Fibroblast of mammary gland (primary cell): ENCODE results near the gene SLC5A10.
"Not testable (repeated sequence)": the region's sequence is repeated elsewhere in the genome, so short reads cannot be mapped to it uniquely, and the experiment has no call there.

Experiments used
- DNase-seq: peaks from one replicate; pipeline ENCODE4 v3.0.0-alpha.2; 2010; ENCODE audit warnings: low read depth
- H3K4me3 ChIP-seq: 2 replicates; pipeline ENCODE4 v1.5.1; 2011; ENCODE audit warnings: low read depth, mild to moderate bottlenecking, low read length, moderate library complexity; ENCODE audit not compliant: control insufficient read depth
- CTCF ChIP-seq: conservative IDR thresholded peaks from 2 replicates; pipeline ENCODE4 v1.5.1; 2011; ENCODE audit warnings: low read depth, low read length, inconsistent platforms; ENCODE audit not compliant: control insufficient read depth, insufficient read depth

Gene SLC5A10

GRCh38 chr17:19022128-19022527, 70.2 kb downstream of the SLC5A10 start:
- no peak for TF ChIP-seq CTCF
- DNase-seq: no peak
- no peak overlapping the region for H3K4me3 ChIP-seq

- DNase-seq: no peak
- H3K4me3 ChIP-seq: no peak overlapping the region
- TF ChIP-seq CTCF: no peak
Observed at GRCh38 chr17:19022747-19023146, 70.8 kb downstream of the SLC5A10 start.

GRCh38 chr17:19023209-19023999, 71.4 kb downstream of the SLC5A10 start:
- no peak overlapping the region for H3K4me3 ChIP-seq
- no peak for DNase-seq
- TF ChIP-seq CTCF: no peak

GRCh38 chr17:19024101-19025078, 72.4 kb downstream of the SLC5A10 start:
- TF ChIP-seq CTCF: no peak
- H3K4me3 ChIP-seq: no peak overlapping the region
- DNase-seq: peak; percentile 67

GRCh38 chr17:19028671-19029070, 76.7 kb downstream of the SLC5A10 start:
- H3K4me3 ChIP-seq, DNase-seq: not testable (repeated sequence)

GRCh38 chr17:19029740-19030139, 77.8 kb downstream of the SLC5A10 start:
- not testable (repeated sequence) for DNase-seq, H3K4me3 ChIP-seq

- H3K4me3 ChIP-seq, DNase-seq: not testable (repeated sequence)
Observed at GRCh38 chr17:19030771-19031449, 78.9 kb downstream of the SLC5A10 start.

GRCh38 chr17:19031729-19032128, 79.8 kb downstream of the SLC5A10 start:
- H3K4me3 ChIP-seq, DNase-seq: not testable (repeated sequence)
- TF ChIP-seq CTCF: peak; percentile 32

- not testable (repeated sequence) for H3K4me3 ChIP-seq, DNase-seq
Observed at GRCh38 chr17:19032377-19032988, 80.5 kb downstream of the SLC5A10 start.

- not testable (repeated sequence) for H3K4me3 ChIP-seq, DNase-seq
Observed at GRCh38 chr17:19036186-19036585, 84.2 kb downstream of the SLC5A10 start.

GRCh38 chr17:19037547-19037946, 85.6 kb downstream of the SLC5A10 start:
- not testable (repeated sequence) for DNase-seq, H3K4me3 ChIP-seq
